Stimulated activated CD4-positive, alpha-beta T cell treated with anti-CD3 and anti-CD28 coated beads, Interleukin-12 subunit alpha, Interleukin-12 subunit beta, amount 100 ng/mL, for 48 hours (primary cell): ENCODE data around the gene SLC4A9.

Experiments used
- DNase-seq, 3 donors: peaks; one replicate each; pipeline ENCODE4 v3.0.0-alpha.2; 2020; ENCODE audit warnings: low read depth in 2 of 3, low spot score in 1 of 3

Gene SLC4A9

DNA sequence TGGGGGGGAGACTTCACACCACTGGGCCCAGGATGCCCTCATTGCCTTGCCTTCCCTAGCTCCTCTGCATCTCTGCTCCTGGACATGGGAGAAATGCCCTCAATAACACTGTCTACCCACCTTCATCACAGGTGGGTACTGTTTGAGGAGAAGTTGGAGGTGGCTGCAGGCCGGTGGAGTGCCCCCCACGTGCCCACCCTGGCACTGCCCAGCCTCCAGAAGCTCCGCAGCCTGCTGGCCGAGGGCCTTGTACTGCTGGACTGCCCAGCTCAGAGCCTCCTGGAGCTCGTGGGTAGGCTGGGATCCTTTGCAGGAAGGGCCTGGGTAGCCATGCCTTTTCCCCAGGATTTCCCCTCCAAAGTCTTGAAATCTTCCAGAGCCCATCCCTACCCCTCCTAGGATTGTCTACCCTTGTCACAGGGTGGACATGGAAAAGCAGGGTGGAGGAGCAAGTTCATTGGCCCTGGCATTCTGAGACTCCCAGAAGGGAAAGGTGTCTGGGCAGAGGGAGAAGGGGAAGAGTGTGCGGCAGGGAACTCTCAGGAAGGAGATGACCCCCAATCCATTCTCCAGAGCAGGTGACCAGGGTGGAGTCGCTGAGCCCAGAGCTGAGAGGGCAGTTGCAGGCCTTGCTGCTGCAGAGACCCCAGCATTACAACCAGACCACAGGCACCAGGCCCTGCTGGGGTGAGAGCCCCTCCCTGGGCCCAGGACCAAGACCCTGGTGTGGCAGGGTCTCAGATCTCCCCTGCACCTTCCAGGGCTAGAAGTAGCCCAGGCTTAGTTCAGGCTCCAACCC is 886 bp downstream of the SLC4A9 start:
- DNase-seq: no peak

GRCh38 chr5:140361901-140362300 is 1.9 kb downstream of the SLC4A9 start:
- DNase-seq: no peak

DNA sequence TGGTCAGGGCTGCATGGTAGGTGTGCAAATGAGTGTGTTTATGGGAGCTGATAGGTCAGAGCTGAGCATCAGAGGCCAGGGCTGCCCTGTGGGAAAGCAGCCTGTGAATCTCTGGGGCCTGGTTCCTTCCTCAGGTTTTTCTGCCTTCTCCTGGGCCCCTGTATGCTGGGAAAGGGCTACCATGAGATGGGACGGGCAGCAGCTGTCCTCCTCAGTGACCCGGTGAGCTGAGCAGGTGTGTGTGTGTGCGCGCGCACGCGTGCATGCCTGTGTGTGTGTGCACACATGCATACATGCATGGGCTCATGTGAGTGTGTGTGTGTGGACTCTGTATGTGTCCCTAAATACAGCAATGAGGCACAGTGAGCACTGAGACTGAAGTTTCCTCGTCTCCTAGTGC is 2.3 kb downstream of the SLC4A9 start:
- DNase-seq: no peak

GRCh38 chr5:140362875-140363630 is 3.1 kb downstream of the SLC4A9 start:
- peak; percentile 76 to 91 (median 80) for DNase-seq

DNA sequence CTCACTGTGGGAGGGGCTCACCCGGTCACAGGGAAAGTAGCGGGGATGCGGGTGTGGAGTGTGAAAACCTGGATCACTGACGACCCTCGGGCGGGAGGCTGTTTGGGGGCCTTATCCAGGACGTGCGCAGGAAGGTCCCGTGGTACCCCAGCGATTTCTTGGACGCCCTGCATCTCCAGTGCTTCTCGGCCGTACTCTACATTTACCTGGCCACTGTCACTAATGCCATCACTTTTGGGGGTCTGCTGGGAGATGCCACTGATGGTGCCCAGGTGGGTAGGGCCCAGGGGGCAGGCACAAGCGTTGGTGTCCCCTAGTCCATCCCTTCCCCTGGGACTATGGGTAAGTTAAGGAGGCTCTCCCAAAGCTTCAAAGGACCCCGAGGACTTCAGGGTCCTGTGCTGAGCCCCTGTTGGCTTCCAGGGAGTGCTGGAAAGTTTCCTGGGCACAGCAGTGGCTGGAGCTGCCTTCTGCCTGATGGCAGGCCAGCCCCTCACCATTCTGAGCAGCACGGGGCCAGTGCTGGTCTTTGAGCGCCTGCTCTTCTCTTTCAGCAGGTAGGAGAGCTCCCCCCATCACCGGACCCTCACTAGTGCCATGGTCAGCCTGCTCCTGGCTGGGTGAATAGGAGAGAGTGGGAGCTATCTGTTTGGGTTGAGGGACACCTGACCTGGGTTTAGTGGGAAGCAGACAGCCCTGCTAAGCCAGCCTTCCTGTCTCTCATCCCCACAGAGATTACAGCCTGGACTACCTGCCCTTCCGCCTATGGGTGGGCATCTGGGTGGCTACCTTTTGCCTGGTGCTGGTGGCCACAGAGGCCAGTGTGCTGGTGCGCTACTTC is 3.9 kb downstream of the SLC4A9 start:
- DNase-seq: no peak

- no peak for DNase-seq
Measured at GRCh38 chr5:140364472-140364765, 4.4 kb downstream of the SLC4A9 start.

- DNase-seq: no peak
Measured at GRCh38 chr5:140365282-140365681, 5.3 kb downstream of the SLC4A9 start.

GRCh38 chr5:140365941-140366340 is 5.9 kb downstream of the SLC4A9 start:
- DNase-seq: no peak

- DNase-seq: no peak
Measured at GRCh38 chr5:140366589-140367255, 6.7 kb downstream of the SLC4A9 start.

DNA sequence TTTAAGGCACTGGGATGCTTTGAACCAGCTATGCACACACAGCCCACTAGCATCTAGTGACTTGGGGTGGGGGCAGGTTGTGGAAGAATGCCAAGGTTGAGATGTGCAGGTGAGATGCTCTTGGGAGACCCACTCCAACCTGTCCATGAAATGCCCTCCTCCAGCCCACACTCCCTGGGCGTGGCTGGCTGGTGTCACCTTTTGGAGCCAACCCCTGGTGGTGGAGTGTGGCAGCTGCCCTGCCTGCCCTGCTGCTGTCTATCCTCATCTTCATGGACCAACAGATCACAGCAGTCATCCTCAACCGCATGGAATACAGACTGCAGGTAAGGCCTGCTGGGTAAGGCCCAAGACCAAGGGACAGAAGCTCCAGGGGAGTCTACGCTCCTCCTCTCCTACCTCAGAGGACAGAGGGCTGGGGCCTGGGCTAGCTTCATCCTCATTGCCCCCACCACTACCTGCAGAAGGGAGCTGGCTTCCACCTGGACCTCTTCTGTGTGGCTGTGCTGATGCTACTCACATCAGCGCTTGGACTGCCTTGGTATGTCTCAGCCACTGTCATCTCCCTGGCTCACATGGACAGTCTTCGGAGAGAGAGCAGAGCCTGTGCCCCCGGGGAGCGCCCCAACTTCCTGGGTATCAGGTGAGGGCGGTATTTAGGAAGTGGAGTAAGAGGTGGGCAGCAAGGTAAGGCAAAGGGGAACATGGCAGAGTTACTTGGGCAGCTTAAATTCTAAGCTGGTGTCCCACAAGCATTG is 7.4 kb downstream of the SLC4A9 start:
- DNase-seq: no peak

DNA sequence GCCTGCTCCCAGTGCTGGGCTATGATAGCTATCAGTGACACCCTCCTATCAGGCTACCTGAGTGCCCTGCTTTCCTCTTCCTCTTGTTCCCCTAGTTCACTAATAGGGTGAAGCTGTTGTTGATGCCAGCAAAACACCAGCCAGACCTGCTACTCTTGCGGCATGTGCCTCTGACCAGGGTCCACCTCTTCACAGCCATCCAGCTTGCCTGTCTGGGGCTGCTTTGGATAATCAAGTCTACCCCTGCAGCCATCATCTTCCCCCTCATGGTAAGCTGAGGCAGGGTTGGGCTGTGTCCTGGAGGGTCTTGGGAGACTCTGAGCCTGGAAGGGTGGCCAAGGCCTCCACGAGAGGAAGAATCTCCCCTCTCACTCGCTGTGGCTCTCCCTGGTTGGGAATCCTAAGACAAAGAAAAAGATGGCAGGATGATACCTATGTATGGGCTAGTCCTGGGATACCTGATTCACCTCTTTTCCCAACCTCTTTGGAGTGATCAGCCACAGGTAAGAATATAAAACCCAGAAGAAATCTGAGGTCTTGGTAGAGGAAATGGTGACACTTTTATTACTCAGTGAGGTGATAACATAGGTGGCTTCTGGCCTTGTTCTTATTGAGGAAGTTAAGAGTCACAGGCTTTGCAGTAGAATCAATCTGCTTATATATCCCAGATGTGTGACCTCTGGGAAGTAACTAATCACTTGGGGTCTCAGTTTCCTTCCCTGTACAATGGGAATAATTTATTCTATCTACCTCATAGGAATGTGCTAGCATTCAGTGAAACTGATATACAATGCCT is 11.6 kb downstream of the SLC4A9 start:
- no peak for DNase-seq

GRCh38 chr5:140372971-140373487 is 13.0 kb downstream of the SLC4A9 start:
- peak in 1 of 3 donors; percentile 38 for DNase-seq

GRCh38 chr5:140381351-140381750 is 21.4 kb downstream of the SLC4A9 start:
- no peak for DNase-seq

DNA sequence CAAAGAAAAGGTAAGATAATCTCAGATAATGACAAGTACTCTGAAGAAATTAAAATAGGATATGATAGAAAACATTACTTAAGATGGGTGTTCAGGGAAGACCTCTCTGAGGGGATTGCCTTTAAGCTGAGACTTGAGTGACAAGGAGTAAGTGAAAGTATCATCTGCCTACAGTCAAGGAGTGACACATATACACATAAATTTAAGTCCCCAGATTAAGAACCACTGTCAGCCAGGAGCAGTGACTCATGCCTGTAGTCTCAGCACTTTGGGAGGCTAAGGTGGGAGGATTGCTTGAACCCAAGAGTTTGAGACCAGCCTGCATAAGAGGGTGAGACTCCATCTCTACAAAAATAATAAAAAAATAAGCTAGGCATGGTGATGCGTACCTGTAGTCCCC is 22.0 kb downstream of the SLC4A9 start:
- DNase-seq: no peak

DNA sequence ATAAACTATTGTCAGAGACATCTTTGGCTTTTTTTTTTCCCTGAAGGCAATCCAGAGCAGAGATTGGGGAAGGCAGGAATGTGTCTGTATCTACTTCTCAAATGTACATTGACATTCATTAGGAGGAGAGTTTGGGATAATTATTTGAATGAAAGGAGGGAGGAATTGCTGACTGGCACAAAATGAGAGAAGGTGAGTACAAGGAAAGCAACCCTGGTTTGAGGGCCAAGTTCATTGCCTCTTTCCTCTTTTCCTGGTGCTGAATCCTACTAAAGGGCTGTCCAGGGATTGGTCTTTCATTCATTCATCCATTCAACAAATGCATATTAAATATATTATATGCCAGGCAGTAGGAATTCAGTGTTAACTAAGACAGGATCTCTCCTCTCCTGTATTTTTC is 22.9 kb downstream of the SLC4A9 start:
- no peak for DNase-seq

DNA sequence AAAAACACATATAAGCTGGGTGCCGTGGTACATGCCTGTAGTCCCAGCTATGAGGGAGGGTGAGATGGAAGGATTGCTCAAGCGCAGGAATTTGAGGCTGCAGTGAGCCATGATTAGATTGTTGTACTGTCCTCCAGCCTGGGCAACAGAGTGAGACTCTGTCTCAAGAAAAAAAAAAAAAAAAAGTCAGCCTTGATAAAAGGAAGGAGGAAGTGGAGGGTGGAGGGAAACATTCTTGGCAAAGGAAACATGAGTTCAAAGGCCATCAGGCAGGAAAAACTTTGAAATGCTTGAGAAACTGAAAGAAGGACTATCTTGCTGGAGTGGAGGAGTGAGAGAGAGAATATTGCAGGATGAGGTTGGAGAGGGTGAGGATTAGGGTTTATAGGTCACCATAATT is 23.3 kb downstream of the SLC4A9 start:
- no peak for DNase-seq

GRCh38 chr5:140388052-140388451 is 28.1 kb downstream of the SLC4A9 start:
- DNase-seq: no peak

GRCh38 chr5:140391312-140391711 is 31.3 kb downstream of the SLC4A9 start:
- DNase-seq: no peak

GRCh38 chr5:140391732-140392131 is 31.7 kb downstream of the SLC4A9 start:
- DNase-seq: no peak

DNA sequence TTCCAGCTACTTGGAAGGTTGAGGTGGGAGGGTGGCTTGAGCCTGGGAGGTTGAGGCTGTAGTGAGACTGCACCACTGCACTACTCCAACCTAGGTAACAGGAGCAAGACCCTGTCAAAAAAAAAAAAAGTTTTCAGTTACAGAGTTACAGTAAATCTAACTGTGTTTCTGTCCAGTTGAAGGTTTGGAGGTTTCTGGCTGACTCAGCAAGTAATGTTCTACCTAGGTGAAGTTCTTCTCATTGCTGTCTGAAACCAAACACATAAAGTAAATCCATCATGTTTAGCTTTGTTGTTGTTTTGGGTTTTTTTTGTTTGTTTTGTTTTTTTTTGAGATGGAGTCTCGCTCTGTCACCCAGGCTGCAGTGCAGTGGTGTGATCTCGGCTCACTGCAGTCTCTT is 33.7 kb downstream of the SLC4A9 start:
- DNase-seq: no peak
